GM21723 (cell line): ENCODE results near the gene TDP1.
"Not testable (repeated sequence)": the region's sequence is repeated elsewhere in the genome, so short reads cannot be mapped to it uniquely, and the experiment has no call there.

Experiments
- ATAC-seq: cut with Tn5 transposase; IDR thresholded peaks from one replicate; pipeline ENCODE4 v1.9.1; 2021; ENCODE audit warnings: mild to moderate bottlenecking, moderate library complexity; ENCODE audit not compliant: unreplicated experiment

Gene TDP1

DNA sequence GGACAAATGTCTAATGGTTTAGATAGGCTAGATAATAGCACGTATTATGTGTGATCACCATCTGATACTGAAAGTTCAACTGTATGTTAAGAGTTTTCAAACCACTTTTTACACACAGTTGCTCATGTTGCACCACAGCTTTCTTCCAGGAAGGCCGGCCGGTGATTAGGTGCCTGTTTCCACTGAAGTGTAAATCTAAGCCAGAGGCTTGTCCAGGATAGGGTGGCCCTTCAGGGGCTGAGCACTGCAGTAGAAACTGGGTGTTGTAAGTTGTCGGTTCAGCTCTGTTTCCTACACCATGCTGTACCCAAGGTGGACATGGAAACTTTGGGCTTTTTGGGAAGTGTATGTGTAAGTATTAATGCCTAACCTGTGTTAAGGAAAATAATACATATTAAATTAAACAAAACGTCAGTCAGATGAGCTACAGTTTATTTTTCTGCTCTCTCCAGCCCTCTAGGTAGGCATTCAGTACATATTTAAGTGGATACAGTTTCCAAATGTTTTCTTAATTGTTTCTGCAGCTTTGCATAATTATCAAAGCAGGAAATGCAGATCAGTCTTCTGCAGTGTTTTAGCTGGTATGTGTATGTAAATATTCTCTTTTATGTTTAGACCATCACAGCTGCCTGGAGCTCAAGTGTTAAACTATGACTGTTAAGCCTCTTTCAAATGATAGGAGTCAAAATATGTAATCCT is 30.9 kb downstream of the TDP1 start:
- no peak for ATAC-seq

DNA sequence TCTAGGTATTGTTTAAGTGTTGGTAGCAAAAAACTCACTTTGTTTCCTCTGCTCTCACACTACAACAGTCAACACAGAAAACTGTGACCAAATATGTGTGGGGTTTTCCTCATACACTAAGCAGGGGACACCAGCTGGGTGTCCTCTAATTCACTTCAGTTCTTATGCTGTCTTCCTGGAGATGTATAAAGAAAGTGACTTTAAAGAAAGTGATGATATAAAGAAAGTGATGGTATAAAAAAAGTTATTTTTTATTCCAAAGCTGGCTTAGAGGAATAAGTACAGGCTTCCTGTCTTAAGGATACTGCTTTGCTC is 31.4 kb downstream of the TDP1 start:
- no peak for ATAC-seq

DNA sequence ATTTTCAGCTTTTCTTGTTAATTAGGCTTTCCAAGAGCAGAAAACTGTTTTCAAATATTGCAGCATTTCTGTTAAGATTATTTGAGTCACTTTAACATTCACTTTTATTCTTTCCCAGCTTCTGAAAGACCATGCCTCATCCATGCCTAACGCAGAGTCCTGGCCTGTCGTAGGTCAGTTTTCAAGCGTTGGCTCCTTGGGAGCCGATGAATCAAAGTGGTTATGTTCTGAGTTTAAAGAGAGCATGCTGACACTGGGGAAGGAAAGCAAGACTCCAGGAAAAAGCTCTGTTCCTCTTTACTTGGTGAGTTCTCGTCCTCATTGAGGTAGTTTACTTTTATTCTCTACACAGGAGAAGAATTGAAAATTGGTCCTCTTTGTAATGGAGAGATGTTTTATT is 33.1 kb downstream of the TDP1 start:
- ATAC-seq, result no peak

DNA sequence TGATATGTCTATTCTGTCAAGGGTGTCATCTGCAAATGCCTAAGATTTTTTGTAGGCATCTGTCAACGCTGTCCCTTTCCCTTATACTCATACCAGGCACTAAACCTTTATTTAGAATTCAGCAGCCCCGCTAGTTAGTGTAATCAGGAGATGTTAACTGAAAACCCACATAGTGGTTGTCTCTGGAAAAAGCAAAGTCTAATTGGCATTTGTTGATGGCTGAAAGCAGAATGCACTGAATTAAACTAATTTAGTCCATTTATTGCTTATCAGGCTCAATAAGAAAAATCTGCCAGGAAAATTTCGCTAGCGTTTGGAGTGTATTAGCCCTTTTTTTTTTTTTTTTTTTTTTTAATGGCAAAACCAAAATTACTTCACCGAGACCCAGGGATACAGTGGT is 34.5 kb downstream of the TDP1 start:
- no peak for ATAC-seq

DNA sequence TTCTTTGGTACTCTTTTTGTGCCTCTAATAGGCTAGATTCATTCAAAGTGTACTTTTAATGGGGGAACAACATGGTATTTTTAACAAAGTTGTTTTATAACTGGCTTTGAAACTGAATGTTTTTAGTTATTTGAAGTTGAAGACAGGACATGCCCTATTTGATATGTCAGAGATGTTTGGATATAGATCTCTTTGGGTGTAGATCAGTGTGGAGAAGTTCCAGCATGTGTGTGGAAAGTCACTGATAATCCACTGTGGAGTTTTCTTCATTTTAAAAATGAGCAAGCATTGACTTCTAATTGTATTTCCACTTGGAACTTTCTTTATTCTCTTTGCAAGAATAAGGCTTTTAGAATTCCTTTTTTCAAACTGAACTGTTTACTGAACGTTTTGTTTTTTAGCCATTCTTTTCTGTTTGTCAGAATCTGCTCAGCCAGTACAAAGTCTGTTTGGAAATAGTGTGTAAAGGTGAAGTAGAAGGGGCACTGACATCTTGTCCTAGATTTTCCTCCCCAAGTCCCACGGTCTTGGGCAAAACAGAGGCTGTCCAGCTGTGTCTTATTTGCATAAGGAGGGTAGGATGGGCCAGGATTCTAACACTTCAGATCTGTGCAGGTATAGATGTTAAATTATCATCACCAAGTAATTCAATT is 35.0 kb downstream of the TDP1 start:
- no peak for ATAC-seq

DNA sequence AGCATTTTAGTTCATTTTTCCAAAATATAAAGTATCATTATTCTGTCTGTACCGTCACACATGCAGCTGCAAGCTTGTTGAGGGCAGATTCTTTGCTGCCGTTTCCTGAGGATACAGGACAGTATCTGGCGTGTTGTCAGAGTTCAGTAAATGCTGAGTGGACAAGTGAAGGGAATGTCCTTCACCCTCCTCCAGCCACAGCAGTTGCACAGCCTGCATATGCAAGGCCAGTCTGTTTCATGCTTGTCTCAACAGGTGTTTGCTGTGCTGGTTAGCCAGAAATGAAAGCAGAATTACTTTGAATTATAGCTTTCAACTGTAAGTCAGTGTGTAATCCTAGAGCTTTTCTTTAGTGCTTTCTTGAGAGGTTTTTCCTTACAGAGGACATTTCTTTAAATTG is 36.5 kb downstream of the TDP1 start:
- ATAC-seq, result no peak

DNA sequence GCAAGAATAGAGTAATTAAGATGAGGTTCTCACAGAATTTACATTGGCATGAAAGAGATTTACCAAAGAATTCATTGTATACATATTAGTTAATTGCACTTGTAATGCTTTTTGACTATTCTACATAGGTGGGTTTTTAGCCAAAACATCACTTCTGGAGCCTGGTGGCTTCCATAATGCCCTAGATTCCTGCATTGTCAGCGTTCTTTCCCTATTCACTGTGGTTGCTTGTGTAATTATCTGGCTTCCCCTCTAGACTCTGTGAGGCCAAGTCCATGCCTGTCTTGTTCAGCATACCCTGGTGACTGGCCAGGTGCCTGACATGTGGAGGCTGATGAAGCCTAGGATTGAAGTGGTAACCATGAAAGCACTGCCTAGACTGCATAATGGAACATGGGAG is 41.2 kb downstream of the TDP1 start:
- no peak for ATAC-seq

DNA sequence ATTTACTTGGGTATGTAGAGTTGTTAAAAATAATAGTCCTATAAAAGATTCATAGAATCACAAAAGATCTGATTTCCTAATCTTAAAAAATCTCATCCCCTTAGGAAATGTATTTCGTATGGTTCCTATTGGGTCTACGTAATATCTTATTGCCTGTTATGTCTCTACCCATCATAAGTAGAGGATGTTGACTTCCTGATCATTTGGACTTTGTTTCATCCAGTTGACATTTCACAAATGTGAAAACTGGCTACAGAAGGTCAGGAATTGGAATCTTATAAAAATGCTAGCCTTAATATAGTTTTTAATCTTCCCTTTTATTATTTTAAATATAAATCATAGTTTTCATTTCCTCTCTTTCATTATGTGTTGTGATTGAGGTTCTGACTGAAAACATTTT is 45.2 kb downstream of the TDP1 start:
- ATAC-seq, result no peak

DNA sequence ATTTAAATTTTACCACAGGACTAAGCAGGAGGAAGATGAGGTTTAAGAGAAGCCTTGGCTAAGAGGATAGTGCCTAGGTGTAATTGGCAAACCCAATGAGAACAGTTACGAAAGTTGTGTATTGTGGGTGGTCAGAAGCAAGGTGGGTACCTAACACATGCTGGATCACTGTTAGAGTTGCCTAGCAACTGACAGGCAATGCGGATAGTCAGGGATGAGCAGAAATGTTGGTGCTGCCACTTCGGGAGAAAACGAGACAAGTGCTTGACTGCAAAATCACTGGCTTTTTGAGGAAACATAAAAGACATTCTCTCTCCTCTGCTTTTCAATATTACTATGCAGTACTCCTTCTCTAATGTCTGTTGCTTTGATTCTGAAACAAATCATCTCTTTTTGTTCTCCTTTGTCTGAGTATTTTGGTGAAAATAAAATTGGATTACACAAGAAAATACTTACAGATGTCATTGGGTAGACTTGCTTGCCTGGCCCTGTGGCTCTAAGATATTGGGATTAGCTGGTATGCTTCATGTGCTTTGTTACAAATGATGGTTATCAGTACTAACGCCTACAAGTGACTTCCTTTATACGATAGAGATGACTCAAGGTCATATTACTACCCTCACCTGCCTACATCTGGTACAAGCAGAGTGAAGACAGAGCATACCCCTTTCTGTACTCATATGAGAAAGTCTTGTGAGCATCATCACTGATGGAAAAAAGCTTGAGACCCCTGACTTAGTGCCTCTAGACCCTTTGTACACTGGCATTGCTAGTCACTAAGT is 48.0 kb downstream of the TDP1 start:
- ATAC-seq, result no peak

DNA sequence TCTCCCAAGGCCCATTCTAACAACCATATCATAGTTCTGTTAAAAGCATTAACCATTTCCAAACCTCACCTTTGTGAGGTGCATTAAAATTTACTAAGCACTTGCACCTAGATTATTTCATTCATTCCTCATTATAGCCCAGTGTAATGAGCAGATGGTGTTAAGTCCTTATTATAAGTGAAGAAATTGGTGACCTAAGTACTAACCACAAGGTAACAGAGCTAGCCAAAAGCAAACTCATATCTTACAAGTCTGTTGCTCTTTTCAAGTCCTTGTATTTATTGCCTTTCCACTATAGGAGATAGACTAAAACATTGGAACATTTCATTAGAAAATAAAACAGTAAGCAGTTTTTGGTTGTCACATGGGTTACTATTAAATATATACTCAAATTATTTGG is 49.7 kb downstream of the TDP1 start:
- ATAC-seq, result no peak

DNA sequence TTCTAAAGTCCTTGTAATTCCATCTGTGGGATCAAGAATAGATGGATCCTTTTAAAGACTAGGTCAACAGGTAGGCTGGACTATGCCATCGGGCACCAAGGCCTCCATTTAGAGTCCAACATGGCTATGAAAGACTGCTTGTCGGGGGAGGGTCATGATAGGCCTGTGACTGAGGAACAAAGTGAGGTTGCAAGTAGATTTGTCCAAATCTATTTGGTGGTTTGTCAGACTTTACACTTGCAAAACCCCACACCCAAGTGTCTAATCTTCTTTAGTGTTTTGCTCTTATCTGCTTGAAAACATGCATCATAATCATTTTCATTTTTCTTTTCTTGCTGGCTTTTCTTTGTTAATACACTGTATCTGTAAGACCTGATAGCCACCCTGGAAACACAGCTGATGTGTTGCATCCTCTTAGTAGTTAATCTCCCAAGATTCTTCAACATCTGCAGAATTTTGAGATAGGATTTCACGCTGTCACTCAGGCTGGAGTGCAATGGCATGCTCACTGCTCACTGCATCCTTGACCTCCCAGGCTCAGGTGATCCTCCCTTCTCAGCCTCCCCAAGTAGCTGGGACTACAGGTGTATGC is 50.3 kb downstream of the TDP1 start:
- no peak for ATAC-seq

DNA sequence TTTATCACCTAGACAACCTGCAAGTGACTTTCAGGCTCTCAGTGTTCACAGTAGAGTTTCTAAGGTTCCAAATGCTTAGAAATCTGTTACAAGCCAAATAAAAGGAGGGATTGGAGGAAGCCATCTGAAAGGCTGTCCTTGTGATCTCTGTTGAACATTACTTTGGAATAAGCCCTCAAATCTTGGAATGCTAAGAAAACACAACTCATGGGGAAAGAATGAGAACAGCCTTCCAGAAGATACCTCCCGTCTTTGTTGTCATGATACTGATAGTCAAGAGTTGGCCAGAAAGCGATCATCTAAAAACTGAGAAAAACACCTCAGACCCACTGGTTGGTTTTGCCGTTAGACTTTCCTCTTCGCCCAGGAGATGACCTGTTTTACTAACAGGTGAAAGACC is 61.6 kb downstream of the TDP1 start:
- no peak for ATAC-seq

DNA sequence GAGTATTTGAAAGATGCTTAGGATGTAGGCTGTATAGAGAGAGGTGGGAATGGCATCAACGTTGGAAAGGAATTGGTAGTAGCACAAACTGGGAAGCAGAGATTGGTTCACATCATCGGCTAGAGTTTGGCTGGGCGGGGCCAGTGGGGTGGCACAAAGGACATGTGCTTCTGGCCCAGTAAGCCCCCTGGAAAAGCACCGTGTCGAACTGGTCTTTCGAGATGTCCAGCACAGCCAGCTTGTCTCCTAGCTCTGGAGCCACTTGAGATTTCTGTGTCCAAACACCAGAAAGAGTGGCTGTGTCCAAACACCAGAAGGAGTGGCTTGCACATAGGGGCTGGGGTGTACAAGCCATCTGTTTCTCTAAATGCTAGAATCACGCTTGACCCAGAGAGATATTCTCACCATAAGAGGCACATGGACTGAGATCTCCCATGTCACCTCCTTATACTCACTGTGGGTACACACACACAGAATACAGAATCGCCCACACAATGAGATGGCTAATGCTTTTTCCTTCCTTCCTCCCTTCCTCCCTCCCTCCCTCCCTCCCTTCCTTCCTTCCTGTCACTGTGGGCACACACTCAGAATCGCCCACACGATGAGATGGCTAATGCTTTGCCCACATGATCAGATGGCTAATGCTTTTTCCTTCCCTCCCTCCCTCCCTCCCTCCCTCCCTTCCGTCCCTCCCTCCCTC is 64.2 kb downstream of the TDP1 start:
- ATAC-seq, result no peak

DNA sequence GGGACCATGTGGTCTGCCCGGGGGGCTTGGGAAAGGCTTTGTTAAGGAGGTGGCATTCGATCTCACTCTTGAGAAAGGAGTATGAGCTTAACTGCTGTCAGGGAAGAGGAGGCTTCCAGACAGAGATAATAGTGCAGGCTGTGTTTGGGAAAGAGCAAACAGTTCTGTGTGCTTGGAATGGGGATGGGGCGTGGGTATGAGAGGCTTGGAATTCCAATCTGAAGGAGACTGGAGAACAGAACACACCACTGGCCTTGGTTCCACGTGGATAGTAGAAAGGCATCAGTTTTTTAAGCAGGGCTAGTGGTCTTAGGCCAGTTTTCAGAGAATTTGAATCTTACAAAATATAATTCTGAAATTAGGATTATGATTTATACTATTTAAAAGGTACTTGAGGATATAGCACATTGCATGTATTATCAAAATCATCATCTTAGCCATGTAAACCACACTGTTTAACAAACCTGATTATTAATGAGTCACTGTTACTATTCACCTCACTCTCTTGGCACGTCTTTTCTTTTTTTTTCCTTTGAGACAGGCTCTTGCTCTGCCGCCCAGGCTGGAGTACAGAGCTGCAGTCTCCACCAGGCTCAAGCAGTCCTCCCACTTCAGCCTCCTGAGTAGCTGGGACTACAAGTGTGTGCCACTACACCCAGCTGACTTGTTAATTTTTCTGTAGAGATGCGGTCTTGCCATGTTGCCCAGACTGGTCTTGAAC is 67.6 kb downstream of the TDP1 start:
- no peak for ATAC-seq

DNA sequence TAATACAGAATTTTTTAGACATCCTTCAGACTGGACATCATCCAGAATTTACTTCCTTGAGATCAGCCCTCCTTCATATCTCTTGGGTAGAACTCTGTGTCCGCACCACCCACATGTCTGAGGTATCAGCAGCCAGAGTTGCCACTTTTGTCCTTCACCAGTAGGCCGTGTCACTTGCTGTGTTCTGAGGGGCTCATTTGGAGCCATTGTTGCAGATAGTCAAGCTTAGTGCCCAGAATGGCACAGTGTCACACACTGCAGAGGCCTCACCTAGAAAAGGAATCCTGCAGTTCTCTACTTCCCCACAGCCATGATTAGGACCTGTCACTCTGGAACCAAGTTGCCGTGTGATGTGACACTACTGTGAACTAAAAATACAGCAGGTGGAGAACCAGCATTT is 69.2 kb downstream of the TDP1 start:
- ATAC-seq, result no peak

DNA sequence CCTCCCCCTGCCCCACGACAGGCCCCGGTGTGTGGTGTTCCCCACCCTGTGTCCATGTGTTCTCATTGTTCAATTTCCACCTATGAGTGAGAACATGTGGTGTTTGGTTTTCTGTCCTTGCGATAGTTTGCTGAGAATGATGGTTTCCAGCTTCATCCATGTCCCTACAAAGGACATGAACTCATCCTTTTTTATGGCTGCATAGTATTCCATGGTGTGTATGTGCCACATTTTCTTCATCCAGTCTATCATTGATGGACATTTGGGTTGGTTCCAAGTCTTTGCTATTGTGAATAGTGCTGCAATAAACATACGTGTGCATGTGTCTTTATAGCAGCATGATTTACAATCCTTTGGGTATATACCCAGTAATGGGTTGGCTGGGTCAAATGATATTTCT is 70.9 kb downstream of the TDP1 start:
- not testable (repeated sequence) for ATAC-seq

DNA sequence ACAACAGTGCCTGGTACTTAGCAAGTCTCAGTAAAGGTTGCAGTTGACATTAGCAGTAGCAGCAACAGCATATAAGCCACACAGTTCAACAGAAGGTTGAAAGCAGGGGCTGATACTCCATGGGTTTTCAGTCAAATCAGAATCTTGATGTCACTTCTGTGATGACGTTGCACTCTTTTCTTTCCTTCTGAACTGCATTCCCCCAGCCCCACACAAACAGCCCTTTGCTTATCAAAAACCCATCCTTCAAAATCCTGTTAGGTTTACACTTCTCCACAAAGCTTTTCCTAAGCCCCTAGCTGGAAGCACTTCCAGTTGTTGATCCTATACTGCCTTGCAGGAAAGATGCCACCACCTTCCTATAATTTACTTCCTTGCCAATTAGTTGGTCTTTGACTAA is 72.1 kb downstream of the TDP1 start:
- ATAC-seq, result no peak

DNA sequence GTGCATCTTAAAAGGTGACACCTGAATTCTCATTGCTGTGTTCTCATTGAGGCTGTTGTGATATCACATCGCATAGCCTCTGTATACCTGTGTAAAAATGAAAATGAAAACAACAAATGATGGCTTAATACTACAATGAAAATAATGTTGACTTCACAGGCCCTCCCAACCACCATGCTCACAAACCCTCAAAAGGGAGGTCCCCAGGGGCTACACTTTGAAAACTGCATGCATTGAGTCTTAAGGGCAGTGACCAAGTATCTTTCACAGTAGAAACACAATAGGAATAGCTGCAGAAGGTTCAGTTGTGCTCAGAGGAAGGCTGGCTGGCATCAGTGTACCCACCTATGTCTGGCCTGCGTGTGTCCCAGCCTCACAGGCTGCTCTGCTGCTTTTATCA is 78.4 kb downstream of the TDP1 start:
- no peak for ATAC-seq

DNA sequence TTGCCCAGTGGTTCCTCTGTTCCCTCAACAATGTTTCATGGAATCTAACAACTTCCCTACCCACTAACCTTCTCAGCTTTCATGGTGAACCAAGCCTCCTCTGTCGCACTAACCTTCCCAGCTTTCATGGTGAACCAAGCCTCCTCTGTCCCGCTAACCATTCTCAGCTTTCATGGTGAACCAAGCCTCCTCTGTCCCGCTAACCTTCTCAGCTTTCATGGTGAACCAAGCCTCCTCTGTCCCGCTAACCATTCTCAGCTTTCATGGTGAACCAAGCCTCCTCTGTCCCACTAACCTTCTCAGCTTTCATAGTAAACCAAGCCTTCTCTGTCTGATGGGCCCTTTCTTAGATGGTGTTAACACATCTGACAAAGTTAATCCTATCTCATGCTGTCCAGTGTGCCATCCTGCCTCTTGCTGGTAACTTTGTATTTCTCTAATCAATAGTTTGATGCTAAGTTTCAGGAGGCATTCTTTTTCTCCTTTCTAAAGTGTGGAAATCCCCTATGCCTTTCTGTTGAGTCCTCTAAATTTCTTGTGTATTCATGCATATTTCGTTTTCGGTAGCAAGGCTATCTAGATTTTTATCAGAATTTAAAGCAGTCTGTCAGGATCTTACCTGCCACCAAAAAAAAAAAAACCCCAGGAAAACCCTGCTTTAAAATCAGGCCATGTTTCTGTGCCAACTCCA is 79.3 kb downstream of the TDP1 start:
- no peak for ATAC-seq
